Suppressor macrophage (primary cell): Measurements from ENCODE around the gene GOSR1.

Experiments used
- DNase-seq, 4 experiments: peaks; one replicate each; pipeline ENCODE4 v3.0.0-alpha.2; 2020 to 2022

Gene GOSR1

DNA sequence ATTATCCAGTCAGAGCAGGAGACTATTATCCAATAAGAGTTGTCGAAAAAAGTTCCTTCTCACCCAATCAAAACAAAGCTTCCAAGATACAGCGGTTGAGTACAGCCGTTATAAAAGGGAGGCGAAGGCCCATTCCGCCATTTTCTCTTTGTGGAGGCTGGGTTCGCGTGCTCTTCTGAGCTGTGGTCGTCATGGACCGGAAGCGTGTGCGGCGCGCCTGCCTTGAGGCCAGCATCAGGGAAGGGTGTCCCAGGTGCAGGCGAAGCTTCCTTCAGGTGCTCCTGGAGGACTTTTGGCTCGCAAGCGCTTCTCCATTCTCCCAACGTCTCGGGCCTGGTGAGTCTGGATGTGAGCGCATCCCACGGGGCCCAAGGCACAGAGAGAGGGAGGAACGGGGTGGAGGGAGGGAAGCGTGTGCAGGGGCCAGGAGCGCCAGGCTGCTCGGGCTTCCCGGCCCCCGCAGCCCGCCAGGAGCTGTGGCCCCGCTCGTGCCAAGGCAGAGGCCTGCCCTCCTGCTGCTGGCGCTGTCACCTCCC, 99.2 kb downstream of the GOSR1 start:
- peak in 1 of 4 experiments; percentile 16 for DNase-seq
